Upper lobe of left lung (tissue), 4 donors: Measurements from ENCODE around the gene TPRX2.

Experiments used
- CTCF ChIP-seq, 6 experiments: fragments of 450-650 bp in 4 of 6; fragments of 200-600 bp in 2 of 6; sonication (generic) in 2 of 6; IDR thresholded peaks; one replicate each; pipeline ENCODE4 v1.5.1; 2016 to 2019; ENCODE audit warnings: antibody characterized with exemption in 6 of 6
- EP300 ChIP-seq, 4 donors: sonication (generic); formaldehyde crosslinking; IDR thresholded peaks; one replicate each; pipeline ENCODE4 v1.5.1; 2017; ENCODE audit warnings: antibody characterized with exemption in 4 of 4, control low read depth in 2 of 4
- POLR2A ChIP-seq, 4 donors: fragments of 450-650 bp; IDR thresholded peaks; one replicate each; pipeline ENCODE4 v1.5.1; 2016 to 2017; ENCODE audit warnings: antibody characterized with exemption in 4 of 4, mild to moderate bottlenecking in 2 of 4
- POLR2AphosphoS5 ChIP-seq, 2 donors: sonication (generic); formaldehyde crosslinking; IDR thresholded peaks; one replicate each; pipeline ENCODE4 v1.5.1; 2017; ENCODE audit warnings: antibody characterized with exemption in 2 of 2

- TF ChIP-seq CTCF (IDR thresholded peaks at IDR 0.05) (no peak), POLR2AphosphoS5 (IDR thresholded peaks at IDR 0.05) (no peak), EP300 (IDR thresholded peaks at IDR 0.05) (no peak), POLR2A (IDR thresholded peaks at IDR 0.05) (no peak)
Observed at GRCh38 chr19:47836038-47836437, 23.0 kb upstream of the TPRX2 start.
